NCI-H345 (cell line): ENCODE results near the gene LMOD3.
A peak's percentile ranks its signal among the peaks of the same experiment; 100 is the strongest.

ENCODE experiments used
- DNase-seq: peaks from one replicate; lab custom pipeline; 2025; lab: John Stamatoyannopoulos, UW

The LMOD3 gene

GRCh38 chr3:69091389-69092029 is 30.9 kb downstream of the LMOD3 start:
- DNase-seq = no peak

GRCh38 chr3:69090021-69090420 is 32.4 kb downstream of the LMOD3 start:
- DNase-seq = no peak

DNA sequence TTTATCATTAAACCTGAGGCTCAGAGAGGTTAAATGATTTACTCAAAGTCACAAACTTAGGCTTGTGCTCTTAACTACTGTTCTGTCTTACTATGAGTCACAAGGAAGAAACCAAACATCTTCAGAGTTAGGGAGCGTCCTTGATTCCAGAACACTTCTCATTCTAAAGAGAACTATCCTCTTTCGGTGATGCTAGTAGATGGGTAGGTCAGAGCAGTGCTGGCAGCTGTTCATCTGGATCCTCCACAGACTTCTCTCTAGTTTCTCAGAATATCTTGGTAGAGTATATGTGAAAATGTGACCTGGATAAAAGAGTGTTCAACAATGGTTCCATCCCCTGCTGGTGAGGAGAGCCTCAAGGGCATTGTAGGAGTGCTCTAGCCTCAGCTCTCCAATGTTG is 34.3 kb downstream of the LMOD3 start:
- DNase-seq = no peak

- DNase-seq = no peak
Measured at GRCh38 chr3:69087030-69087791, 35.2 kb downstream of the LMOD3 start.

GRCh38 chr3:69085833-69086722 is 36.3 kb downstream of the LMOD3 start:
- peak; percentile 74 for DNase-seq

DNA sequence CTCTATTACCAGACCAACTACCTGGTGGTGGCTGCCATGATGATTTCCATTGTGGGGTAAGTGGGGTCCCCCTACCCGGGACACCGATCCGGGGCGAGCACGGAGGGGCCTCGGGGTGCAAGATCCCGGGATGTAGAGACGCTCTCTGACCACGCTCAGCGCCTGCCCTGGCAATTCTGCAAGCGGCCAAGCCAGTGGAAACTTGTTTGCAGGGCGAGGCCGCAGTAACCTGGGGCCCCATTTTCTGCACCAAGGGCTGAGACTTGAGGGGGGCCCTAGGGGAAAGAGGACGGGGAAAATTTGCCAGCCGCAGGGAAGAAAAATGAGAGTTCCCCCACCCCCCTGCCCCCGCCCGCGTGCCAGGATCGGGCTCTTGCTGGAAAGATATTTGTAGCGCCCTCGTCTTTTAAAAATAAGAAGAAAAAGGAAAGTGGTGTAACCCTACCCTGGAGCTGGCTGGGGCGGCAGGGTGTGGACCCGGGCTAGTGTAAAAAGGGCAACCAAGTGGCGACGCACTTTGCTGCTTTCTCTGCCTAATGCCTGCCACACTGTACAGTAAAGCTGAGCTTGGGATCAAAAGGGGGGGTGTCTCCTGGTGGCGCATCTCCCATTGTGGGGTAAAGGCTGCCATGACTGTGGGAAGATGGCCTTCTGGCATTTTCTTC is 37.1 kb downstream of the LMOD3 start:
- DNase-seq = peak; percentile 2

- DNase-seq = peak; percentile 79
Measured at GRCh38 chr3:69084326-69085167, 37.8 kb downstream of the LMOD3 start, which contains the start of gene ARL6IP5. Gene ARL6IP5, plus strand, starts transcription at chr3:69084937. Its CDS starts 111 bp downstream, at chr3:69085048.

GRCh38 chr3:69082805-69083204 is 39.6 kb downstream of the LMOD3 start:
- no peak for DNase-seq

DNA sequence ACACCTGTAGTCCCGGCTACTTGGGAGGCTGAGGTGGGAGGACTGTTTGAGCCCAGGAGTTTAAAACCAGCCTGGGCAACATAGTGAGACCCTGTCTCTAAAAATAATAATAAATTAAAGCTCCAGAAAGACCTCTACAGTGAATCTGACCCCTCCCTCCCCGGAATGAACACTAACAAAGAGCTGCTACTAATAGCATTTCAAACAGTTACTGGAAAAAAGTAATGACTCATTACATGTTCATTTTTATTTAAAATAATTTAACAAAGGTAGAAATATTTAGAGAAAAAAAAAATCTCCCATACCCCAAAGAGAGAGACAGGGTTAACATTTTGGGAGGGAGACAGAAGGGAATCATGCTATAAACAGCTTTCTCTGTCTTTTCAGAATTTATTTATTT is 40.0 kb downstream of the LMOD3 start:
- no peak for DNase-seq

- no peak for DNase-seq
Measured at GRCh38 chr3:69081583-69082262, 40.7 kb downstream of the LMOD3 start.

DNA sequence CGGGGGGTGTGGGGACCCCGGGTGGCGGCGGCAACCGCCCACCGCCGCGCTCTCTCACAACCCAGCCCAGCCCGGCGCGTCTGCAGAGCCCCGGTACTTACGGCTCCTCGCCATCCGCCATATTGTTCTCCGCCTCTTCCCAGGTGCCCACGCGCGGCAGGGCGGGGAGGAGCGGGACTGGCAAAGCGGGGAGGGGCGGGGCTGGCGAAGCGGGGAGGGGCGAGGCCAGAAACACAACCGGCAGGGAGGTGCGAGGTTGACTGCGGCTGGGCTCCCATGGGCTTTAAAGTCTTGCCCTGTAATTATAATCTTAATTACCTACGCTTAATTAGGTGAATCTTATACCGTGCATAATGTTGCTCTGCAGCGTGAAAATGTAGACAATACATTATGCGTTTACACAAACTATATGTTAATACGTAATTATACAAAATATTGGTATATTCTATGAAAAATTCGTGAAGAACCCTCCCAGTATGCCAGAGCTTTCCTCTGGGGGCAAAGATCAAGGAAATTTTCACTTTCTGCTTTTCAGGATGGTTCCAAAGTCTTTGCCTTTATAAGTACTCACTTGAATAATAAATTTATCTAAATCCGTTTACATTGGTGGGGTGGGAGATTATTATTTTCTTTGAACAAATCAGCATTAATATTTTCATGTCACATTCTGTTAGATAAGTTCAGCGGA is 42.0 kb downstream of the LMOD3 start, which contains the start of gene UBA3:
TSS of gene UBA3 (minus strand) at position 133 of the 688 bp plus-strand sequence. CDS start at position 121, 12 bp downstream.
- DNase-seq = peak; percentile 88

DNA sequence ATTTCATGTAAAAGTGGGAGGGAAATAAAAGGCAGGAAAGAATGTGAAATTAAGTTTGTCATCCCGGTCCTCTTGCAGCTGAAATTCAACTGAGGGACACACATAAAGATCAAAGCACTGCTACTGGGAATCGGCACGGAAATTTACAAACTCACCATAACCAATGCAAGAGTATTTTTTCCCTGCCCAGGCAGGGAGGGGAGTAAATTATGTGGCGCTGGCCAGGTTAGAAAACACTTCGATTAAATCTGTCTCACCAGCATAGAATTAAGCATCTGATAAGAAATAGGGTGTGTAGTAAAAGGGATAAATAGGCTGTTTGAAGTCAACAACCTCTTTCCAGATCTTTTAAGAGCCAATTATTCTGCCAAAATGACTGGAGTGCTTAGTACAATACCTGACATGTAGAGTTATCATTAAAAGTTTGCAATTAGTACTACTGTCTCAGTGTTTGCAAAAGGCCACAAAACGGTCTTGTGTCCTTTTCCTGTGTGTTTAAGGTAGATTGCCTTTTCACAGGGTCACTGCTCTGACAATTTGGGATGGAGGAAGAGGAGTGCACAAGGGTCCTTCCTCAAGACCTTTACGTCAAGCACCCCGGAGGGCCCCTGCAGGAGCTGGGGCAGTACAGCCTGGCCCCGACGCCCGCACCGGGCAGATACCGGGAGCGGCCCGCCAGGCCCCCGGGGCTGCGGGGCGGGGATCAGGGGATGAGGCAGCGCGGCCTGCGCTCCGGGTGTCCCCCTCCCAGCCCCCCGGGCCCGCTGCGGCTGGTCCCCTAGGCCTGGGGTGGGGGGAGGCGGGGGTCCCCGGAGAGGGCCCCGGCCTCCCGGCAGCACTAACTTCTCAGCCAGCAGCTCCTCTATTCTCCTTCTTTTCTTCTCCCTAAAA is 42.9 kb downstream of the LMOD3 start:
- DNase-seq = no peak

DNA sequence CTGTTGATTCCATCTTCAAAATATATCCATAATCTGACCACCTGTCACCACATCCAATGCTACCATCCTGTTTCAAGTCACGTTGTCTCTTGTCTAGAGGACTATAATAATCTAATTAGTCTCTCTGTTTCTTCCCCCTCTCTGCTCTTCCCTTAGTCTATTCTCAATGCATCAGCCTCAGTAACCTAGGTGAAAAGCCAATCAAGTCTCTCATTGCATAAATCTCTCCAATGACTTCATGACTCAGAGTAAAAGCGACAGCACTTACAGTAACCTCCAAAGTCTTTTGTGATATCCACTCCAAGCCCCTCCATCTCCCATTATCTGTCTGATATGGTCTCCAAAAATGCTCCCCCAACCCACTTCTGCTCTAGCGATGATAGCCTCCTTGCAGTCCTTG is 49.5 kb downstream of the LMOD3 start:
- no peak for DNase-seq

DNA sequence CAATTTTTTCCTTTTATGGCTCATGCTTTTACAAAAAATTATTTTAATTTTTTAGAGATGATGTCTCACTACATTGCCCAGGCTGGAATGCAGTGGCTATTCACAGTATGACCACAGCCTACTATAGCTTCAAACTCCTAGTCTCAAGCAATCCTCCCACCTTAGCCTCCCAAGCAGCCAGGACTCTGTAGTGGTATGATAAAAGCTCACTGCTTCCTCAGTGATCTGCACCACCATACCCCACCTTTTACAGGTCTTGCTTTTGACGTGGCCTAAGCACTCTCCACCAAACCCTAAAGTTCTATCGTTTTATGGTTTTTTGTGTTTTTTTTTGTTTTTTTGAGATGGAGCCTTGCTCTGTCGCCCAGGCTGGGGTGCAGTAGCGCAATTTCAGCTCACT is 56.3 kb downstream of the LMOD3 start:
- DNase-seq = no peak

DNA sequence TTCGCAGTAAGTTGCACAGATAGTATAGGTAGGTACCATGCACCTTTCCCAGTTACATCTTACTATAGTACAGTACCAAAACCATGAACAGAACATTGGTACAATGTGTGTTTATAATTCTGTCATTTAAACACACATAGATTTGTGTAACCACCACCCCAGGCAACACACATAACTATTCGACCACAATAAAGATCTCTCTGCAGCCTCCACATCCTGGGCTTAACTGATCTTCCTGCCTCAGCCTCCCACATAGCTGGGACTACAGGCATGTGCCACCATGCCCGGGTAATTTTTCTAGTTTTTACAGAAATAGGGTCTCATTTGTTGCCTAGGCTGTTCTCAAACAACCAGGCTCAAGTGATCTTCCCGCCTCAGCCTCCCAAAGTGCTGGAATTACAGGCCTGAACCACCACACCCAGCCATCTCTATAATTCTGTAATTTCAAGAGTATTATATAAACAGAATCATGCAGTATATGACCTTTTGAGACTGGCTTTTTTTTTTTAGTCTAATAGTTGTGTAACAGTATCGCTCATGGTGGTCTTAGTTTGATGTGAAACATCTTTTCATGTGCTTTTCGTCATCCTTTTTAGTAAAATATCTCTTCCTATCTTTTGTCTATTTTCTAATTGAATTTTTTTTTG is 57.0 kb downstream of the LMOD3 start:
- DNase-seq = no peak

- no peak for DNase-seq
Measured at GRCh38 chr3:69063636-69064035, 58.8 kb downstream of the LMOD3 start.

- no peak for DNase-seq
Measured at GRCh38 chr3:69059688-69060087, 62.7 kb downstream of the LMOD3 start.

DNA sequence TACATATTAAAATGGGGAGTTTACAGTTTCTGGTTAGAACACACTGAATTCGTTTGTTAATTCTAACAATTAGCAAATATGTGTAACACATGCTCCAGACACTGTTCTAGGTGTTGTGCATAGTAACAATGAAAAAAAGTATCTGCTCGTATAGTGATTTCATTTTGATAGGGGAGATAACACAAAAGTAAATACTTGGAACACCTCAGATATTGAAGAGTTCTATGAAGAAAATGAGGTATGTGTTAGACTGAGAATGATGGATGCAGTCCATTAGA is 63.5 kb downstream of the LMOD3 start:
- no peak for DNase-seq
